Measurements from ENCODE around the gene MSL3B.
"Not testable (repeated sequence)": the region's sequence is repeated elsewhere in the genome, so short reads cannot be mapped to it uniquely, and the experiment has no call there.

Gene MSL3B

GRCh38 chr2:233867993-233868532 lies at the start of gene MSL3B:
Gene MSL3B, minus strand, starts transcription at chr2:233868386.
- peak in 2 of 51 donors; percentile 3 to 13 for DNase-seq

- DNase-seq, result no peak
Measured at GRCh38 chr2:233917116-233917515, 48.9 kb upstream of the MSL3B start, which contains the start of gene TRPM8. Gene TRPM8, plus strand, starts transcription at chr2:233917373. Its CDS starts 9,165 bp downstream, at chr2:233926538.

- peak in 1 of 51 donors; percentile 5 for DNase-seq
Measured at GRCh38 chr2:233915128-233915527, 46.9 kb upstream of the MSL3B start.

- no peak for DNase-seq
Measured at GRCh38 chr2:233912691-233913423, 44.7 kb upstream of the MSL3B start.

GRCh38 chr2:233907627-233908026 lies 39.4 kb upstream of the MSL3B start:
- DNase-seq, result no peak

GRCh38 chr2:233905945-233906344 lies 37.8 kb upstream of the MSL3B start:
- DNase-seq, result no peak

GRCh38 chr2:233901884-233902283 lies 33.7 kb upstream of the MSL3B start:
- no peak for DNase-seq

- no peak for DNase-seq
Measured at GRCh38 chr2:233901367-233901766, 33.2 kb upstream of the MSL3B start.

- not testable (repeated sequence) for DNase-seq
Measured at GRCh38 chr2:233896253-233896652, 28.1 kb upstream of the MSL3B start.

GRCh38 chr2:233892793-233893192 lies 24.6 kb upstream of the MSL3B start:
- no peak for DNase-seq

- DNase-seq, result no peak
Measured at GRCh38 chr2:233882353-233882752, 14.2 kb upstream of the MSL3B start.

- DNase-seq, result not testable (repeated sequence)
Measured at GRCh38 chr2:233872125-233872524, 3.9 kb upstream of the MSL3B start.

GRCh38 chr2:233871432-233871831 lies 3.2 kb upstream of the MSL3B start:
- DNase-seq, result no peak

- no peak for DNase-seq
Measured at GRCh38 chr2:233866479-233866878, 1.7 kb downstream of the MSL3B start.

GRCh38 chr2:233865838-233866237 lies 2.3 kb downstream of the MSL3B start:
- no peak for DNase-seq

- no peak for DNase-seq
Measured at GRCh38 chr2:233862261-233862768, 5.9 kb downstream of the MSL3B start.

- DNase-seq, result no peak
Measured at GRCh38 chr2:233858331-233858730, 9.9 kb downstream of the MSL3B start.

- DNase-seq, result no peak
Measured at GRCh38 chr2:233857511-233858141, 10.6 kb downstream of the MSL3B start.

- no peak for DNase-seq
Measured at GRCh38 chr2:233856184-233856583, 12.0 kb downstream of the MSL3B start.

- no peak for DNase-seq
Measured at GRCh38 chr2:233855345-233855744, 12.8 kb downstream of the MSL3B start.

GRCh38 chr2:233854241-233854981 lies 13.8 kb downstream of the MSL3B start, which contains the start of gene HJURP:
Gene HJURP, minus strand, starts transcription at chr2:233854535. Its CDS starts 35 bp downstream, at chr2:233854500.
- DNase-seq, result peak; percentile 38 to 96 (median 87)

- no peak for DNase-seq
Measured at GRCh38 chr2:233853883-233854240, 14.3 kb downstream of the MSL3B start.
